ENCODE measurements around the gene NTPCR.
"Not testable (repeated sequence)": the region's sequence is repeated elsewhere in the genome, so short reads cannot be mapped to it uniquely, and the experiment has no call there.

Gene NTPCR

DNA sequence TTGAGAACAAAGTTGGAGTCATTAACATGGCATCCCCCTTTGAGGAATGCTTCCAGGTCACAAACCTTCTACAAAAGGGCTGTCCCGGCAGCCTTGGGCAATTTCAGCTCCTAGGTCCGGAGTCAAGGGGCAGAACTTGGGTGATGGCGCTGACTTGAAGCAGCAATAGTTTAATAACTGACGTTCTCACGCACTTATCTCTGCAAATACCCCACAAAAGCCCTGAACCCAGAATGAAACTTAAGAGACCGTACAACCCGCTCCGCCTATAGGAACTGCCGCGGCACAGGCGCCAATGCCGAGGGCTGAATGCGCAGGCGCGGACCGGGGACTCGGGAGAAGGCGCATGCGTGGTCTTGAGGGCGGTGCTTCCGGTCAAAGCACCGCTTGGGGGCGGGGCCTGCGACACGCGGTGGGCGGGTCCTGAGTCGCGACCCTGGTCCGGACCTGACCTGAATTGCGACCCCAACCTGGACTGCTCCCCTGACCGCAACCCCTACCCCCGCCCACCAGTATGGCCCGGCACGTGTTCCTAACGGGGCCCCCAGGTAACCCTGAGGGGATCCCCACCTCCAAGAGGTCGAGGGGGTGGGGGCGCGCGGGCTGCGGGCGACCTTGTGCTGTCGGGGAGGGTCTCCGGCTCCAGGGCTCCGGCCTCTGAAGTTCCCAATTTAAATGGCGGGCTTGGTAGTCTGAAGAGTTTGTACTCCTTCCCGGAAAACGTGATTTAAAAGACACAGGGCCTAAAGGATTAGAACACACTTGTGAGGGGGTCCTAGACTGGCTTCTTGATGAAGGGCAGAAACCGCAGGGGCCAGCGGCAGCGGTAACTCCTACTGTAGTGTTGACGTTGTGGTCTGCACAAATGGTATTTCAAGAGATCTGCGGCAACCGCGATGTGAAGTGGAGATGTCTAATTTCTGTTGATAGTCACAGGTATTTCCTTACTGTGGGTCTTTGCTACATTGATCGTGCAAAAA is at the start of gene NTPCR:
TSS of gene NTPCR (plus strand) at position 415 of the 980 bp plus-strand sequence. CDS start at position 515, 100 bp downstream.
- DNase-seq, result peak; percentile 34

GRCh38 chr1:232900818-232901217 is 49.6 kb upstream of the NTPCR start:
- no peak for DNase-seq

DNA sequence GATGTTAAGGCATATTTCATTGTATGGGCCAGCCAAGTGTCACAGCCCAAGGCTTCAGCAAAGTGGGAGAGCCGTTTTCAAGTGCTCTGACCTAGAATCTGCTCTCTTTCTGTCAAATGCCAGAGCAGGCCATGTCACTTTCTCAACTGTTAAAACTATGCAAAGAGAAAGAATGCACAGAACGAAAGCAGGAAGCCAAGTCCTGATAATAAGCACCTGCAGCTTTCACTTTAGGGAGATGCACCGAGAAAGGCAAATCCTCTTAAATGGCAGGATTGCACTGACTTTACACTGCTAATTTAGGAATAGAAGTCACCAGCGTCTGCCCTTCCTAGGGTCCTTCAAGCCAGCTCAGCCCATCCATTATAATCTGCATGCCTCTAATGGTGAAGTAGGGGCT is 49.2 kb upstream of the NTPCR start:
- DNase-seq, result no peak

- DNase-seq, result no peak
These were observed 47.5 kb upstream of the NTPCR start for GRCh38 chr1:232902774-232903350.

DNA sequence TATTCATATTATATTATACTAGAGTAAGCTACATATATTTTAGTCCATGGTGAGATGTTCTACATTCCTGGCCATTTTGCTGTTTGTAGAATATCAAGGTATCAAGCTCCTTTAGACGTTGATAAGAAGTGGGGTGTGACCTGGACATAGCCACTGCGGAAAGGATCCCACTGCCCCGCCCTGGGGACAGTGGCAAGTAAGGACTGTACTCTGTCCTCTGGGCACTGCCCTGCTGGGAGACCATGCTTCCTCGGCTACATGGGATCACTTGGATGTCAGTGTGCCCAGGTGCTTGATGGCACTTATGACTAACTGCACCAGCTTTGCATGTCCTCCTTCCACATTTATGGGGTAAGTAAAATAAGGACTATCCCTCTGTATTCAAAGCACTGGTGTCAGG is 46.3 kb upstream of the NTPCR start:
- DNase-seq, result no peak

GRCh38 chr1:232904566-232904965 is 45.8 kb upstream of the NTPCR start:
- DNase-seq, result no peak

GRCh38 chr1:232905331-232906034 is 44.9 kb upstream of the NTPCR start:
- DNase-seq, result no peak

GRCh38 chr1:232906441-232906840 is 44.0 kb upstream of the NTPCR start:
- DNase-seq, result no peak

DNA sequence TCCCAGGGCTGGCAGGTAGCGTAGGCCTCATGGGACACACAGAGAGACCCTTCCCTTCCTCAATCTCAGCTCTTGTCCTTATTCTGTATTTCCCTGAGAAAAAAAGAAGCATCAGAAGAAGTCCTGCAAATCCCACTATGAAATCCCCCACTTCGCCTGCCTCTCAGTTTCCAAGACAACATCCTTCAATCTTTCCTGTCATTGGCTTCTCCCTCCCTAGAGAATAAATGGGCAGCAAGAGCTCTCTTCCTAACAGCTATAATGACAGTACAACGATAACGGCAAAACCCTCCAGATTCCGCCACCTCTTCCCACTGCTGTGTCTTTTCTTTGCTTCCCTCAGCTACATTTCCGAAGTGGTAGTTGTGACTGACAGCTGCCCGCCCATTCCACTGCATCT is 41.6 kb upstream of the NTPCR start:
- no peak for DNase-seq

GRCh38 chr1:232909752-232910151 is 40.7 kb upstream of the NTPCR start:
- no peak for DNase-seq

DNA sequence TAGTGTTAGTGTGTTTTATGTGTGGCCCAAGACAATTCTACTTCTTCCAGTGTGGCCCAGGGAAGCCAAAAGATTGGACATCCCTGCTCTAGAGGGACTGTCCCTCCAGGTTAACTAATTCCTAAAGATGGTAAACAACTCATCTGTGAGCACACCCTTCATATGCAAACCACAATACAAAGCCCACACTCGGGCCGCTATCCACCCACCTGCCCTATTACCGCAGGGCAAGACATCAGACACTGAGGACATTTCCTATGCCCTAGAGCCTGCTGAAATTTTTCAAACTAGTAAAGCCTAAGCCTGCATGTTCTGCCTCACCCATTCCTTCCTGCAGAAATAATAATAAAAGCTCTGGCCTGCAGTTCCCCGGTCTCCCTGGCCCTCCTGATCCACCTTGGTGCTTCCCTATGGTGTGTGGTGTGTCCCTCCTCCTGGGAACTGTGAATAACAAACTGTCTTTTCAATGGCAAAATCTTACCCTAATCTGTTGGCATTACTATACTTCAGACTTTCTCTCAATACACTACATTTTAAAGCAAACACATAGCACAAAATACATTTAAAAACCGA is 39.3 kb upstream of the NTPCR start:
- DNase-seq, result no peak

DNA sequence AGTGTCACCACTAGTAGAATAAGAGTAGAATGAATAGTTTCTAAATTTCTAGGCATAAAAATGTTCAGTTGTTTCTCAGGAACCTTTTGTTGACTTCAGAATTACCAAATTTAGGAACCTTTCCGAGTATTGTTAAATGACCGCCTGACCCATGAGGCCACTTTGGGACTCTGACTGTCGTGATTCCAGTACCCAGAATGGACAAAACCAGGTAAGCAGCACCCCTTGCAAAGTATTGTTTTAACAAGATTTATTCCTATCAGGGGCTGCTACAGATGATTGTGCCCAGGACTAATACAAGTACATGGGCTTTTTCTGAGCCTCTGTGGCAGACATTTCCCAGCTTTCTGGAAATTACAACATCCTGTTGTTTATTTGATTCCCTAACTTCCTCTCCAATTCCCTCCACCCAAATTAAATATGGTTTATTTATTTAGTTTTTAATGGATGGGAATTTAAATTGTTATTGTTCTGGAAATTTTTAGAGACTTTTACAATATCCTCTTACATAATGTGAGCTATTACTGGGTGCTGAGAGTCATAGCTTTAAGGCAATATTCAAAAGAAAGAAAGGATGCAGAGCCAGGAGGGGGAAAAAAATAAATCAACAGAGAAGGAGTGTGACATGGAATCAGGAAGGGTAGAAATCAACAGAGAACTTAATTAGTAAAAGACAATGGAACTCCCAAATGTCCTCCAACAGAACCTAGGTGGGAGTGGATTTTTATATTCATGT is 37.4 kb upstream of the NTPCR start:
- DNase-seq, result no peak

GRCh38 chr1:232914271-232914670 is 36.1 kb upstream of the NTPCR start:
- DNase-seq, result not testable (repeated sequence)

DNA sequence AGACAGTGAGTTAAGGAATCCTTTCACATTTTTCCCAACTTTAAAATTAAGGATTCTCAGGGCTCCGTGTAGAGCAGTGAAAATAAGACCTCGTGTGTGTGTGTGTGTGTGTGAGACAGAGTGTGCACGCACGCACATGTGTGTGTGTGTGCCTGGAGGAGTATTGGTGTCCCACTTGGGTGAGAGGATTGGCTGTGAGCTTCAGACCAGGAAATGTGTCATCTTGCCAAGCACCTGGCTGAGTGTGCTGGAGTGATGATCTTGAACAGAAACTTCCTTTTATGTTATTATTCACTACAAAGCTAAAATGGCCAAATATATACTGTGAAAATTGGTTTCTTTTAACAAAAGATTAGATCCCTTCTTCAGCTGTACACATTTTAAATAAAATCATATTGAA is 35.2 kb upstream of the NTPCR start:
- no peak for DNase-seq

DNA sequence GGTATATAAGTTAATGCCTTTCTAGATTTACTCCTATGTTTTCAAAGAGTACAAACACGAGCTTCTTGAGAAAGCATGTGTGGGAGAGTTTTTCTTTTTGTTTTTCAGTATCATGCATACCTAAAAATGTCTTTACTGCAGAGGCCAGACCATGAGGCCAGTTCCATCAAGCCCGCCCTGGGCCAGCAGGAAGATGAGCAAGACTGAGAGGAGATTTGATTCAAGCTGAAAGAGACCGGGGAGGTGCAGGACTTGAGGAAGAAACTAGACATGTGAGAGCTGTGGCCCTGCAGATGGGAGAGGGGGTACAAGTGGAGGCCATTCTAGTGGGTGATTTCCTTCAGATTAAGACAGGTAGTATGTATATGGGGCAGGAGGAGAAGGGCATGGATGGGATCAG is 33.4 kb upstream of the NTPCR start:
- no peak for DNase-seq

- no peak for DNase-seq
These were observed 29.0 kb upstream of the NTPCR start for GRCh38 chr1:232921381-232921780.

GRCh38 chr1:232922485-232922884 is 27.9 kb upstream of the NTPCR start:
- no peak for DNase-seq

DNA sequence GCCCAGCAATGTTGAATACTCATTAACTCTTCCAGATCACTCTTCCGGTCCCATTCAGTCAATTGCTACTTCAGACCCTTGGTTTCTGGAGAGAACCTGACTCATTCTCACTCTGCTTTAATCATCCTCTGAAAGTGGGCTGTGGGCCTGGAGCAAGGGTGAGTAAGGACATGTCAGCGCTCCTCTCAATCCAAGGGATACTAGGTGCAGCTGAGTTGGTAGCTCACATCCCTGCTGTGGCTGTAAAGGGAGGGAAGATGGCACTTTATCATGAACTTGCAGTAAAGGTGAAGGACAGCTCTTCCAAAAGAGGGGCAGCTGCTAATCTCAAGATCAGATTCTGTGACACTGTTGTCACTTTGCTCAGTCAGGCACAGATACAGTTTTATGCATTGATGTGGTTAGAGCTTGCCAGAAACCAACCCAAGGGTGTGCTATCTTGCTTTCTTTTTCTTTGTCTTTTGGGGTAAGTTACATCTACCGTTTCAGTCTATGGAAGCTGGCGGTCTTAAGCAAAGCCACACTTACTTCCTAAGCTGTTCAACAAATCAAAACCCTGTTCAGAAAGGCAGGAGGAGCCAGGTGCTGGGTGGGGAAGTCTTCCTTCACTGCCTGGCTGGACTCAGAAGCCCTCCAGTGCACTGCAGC is 26.5 kb upstream of the NTPCR start:
- no peak for DNase-seq

DNA sequence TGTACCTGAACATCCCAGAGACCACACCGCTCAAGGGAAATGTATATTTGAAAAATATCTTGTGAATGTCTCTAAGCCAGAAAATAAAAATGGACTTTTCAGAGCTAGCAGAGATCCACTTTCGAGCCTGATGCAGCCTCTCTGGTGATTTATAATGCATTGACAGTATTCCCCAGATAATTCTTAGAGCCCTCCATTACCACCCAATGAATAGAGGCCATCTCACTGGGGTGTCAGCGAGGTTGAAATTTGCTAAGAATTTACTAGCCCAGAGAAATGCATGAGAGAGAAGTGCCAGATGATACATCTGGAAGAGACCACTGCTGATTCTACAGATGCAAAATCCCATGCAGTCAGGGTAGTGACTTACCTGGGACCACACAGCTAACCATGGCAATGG is 25.5 kb upstream of the NTPCR start:
- DNase-seq, result no peak

DNA sequence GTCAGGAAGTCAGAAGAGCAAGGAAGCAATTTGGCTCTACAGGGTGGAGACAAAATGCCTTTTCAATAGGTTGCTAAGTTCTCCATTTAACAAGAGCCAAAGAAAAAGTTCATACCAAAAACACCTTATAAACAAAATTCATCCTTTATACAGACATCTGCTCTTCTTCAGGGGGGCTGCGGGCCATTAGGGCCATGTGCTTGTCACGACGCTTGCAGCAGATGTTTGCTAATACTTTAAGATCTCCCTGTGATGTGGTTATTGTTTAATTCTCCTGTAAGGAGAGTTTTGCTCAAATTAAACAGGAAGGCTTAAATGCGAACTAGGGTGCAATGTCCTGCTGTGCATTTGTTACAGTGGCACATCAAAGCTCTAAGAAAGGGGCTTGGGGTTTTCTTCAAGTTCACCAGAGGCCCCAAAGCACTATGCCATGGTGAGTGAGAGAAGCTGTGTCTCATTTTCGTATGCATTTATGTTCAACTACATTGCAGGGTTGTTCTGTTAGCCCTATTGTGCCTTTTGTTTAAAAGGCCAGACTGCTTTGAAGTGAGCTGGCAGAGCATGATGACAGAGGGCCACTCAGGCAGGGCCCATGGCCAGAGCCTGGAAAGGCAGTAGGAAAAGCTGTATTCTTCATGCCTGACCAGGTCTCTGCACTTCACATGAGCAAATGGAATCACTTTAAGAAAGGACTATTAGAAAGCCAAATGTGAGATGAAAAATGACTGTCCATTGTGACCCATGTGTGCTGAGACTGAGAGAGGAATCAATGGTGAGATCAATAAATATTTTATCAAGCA is 24.8 kb upstream of the NTPCR start:
- DNase-seq, result peak; percentile 2

- not testable (repeated sequence) for DNase-seq
These were observed 23.2 kb upstream of the NTPCR start for GRCh38 chr1:232927166-232927565.

All from NCI-H524 treated with DMSO at 0.1 percent for 48 hours (cell line).